HG02610 (cell line): ENCODE measurements around the gene LIMCH1.
"Not testable (repeated sequence)": the region's sequence is repeated elsewhere in the genome, so short reads cannot be mapped to it uniquely, and the experiment has no call there.

ENCODE experiments used
- ATAC-seq: cut with Tn5 transposase; IDR thresholded peaks from one replicate; pipeline ENCODE4 v1.9.1; 2021; ENCODE audit warnings: mild to moderate bottlenecking, moderate library complexity; ENCODE audit not compliant: unreplicated experiment

The LIMCH1 gene

DNA sequence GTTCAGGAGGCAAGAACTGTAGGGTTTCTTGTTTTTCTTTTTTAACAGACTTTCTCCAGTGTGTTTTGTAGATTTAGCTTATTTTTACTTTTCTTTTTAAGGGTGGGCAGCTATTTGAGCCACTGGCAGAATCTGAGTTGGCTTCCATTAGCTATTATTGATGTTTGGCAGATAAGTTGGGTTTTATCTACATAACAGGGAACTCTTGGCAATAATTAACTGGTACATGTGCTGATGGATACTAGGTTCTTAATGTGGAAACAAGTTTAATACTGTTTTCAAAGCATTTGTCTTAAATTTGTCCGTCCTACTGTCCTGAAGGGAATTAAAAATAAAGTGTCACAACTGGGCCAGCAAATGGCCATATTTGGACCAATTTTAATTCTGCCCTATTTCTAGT, 130.1 kb downstream of the LIMCH1 start:
- no peak for ATAC-seq

DNA sequence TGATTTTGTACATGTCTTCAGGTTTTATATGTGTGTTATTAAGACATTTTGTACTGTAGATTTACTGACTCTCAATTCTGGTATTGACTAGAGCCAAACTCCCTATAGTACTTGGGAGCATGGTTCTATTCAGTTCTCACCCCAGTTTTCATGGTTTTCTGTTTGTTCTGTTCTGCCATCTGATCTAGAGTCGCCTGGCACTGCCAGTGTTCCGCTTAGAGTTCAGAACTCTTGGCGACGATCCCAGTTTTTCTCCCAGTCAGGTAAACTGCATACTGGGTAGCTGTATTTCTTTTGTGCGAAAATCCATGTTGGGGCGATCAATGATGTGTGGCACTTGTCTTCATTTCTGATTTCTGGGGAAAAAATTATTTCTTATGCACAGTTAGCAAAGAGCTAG, 132.6 kb downstream of the LIMCH1 start:
- ATAC-seq = no peak

DNA sequence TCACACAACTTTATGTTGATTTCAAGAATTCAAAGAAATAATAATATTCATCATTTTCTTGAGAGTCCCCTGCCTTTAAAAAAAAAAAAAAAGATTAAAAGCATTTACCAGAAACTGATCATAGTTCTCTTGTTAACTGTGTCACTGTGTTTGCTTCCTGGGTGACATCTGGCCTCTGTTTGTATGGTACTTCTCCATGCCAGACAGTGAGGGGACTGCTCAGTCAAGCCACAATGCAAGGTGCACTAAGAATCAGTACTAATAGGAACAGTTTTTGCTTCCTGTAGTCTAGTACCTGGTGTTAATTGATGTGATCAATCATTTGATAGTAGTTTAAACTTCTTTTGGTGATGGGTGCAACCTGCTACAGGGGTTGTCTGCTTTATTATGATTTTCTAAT, 133.0 kb downstream of the LIMCH1 start:
- no peak for ATAC-seq

DNA sequence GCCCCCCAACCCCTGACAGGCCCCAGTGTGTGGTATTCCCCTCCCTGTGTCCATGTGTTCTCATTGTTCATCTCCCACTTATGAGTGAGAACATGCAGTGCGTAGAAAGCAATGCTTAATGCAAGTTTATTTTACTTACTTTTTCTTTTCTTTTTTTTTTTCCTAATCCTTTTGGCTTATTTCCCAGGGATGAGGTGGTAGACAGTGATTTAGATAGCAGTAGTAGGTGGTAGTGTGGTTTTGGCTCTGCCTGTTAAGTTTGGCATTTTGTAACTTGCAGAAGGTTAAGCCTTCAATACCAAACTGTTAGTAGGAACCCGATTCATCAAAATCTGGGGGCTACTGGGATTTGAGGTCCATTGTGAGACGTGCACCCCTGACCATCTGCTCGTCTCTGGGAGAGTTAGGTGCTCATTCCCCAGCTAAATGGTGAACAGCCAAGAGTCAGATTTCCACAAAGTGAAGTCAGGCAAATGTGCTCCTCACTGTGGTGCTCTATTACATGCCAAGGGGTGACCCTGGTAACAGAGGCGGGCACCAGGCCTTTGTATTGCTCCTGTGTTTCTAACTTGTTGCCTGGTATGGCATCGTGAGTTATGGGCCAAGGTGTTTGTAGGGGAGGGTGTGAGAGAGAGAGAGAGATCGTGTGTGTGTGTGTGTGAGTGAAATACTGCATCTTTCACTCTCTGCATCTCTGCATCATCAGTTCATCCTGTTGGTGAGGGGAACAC, 140.3 kb downstream of the LIMCH1 start:
- no peak for ATAC-seq

DNA sequence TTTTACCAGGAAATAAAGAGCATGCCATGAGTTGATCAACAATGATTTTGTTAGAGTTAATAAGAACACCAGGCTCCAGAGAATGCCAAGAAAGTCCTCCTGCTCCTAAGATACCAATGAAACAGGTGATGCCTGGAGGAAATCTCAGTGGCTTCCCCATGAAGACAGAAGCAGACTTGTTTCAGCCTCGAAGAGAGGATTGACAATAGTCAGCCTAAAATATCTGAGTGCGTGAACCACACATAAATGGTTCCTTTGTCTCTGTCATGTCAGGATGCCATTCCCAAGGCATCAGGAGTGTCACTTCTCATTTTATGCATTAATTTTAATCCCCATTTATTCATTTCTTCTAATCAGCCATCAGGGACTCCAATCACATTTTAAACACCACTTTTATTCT, 141.0 kb downstream of the LIMCH1 start:
- ATAC-seq = no peak

DNA sequence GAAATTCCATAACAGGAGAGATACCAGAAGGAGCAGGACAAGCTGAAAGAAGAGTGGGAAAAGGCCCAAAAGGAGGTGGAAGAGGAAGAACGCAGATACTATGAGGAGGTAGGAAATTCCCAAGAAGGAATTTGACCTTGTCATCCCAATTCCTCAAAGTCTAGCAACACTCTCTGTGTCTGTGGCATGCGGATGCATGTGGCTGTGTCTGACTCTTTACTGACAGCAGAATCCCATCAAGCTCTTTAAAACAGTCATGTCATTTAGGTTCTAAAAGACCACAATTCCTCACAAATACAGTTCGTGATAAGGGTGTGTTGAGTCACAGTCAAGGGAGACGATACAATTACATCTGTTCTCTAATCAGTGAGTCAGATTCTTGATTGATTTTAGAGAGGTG, 142.0 kb downstream of the LIMCH1 start:
- ATAC-seq = no peak

DNA sequence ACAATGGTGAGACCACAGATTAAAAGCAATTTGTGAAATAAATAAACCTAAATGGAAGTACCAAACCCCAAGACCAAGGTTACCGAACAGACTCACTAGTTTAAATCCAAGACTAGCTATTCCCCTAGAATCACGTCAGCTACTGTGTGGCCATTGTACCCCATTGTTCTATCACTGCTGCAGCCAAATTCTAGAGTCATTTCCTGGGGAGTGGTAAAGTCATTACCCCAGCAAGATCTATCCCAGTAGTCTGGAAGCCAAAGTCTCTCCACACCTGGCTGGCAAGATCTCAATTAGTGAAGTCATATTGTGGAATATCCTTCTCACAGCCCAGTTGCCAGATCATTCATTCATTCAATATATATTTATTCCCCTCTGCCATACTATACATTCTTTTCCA, 143.1 kb downstream of the LIMCH1 start:
- no peak for ATAC-seq

DNA sequence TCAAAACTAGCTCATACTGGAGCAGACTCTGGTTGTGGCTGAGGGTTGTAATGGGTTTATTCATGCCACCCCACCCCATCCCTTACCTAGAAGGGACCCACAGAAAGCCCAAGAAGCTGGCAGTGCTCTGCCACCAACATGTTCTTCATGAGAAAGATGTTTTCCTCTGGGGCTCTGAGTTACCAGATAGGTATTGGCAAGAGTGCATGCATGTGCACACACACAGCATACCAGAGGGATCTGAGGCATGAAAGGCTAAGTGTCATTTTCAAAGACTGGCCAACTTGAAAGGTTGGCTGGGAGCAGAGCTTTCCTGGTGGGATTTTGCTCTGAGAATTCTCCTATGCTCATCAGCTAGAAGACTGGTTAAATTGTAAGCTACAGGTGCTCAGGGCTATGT, 145.4 kb downstream of the LIMCH1 start:
- ATAC-seq = no peak

DNA sequence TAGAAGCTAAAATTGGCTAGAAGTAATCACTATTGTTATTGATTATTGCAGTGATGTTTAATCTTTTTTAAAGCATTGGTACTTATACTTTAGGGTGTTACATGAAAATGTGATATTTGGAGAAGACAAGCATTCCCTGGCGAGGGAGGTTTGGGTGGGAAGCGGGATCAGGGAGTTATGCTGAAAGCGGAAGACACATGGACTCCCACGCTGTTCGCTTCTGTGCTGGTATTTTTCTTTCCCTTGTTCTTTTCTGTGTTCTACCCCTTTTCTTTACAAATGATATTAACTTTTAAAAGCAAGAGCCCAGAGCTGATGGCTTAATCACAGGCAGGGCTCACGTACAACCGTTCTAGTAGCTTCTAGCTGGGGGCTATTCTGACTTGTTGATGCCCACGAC, 148.9 kb downstream of the LIMCH1 start:
- no peak for ATAC-seq

DNA sequence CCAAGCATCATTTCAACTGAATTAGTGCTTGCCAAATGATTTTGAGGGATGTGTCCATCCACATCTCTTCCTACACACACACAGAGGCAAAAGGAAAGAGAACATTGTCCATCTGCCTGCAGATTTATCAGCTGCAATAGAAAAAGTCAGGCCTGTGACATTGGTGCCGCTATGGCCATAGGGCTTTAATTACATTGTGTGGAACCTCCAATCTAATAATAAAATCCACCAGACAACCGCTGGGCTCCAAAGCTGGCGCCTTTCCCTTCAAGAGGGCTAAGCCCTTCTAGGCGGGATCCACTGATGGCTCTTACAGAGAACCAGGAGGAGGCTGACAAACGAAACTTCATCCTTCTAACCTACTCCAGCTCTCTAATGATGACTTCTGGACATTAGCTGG, 150.0 kb downstream of the LIMCH1 start:
- ATAC-seq = no peak

DNA sequence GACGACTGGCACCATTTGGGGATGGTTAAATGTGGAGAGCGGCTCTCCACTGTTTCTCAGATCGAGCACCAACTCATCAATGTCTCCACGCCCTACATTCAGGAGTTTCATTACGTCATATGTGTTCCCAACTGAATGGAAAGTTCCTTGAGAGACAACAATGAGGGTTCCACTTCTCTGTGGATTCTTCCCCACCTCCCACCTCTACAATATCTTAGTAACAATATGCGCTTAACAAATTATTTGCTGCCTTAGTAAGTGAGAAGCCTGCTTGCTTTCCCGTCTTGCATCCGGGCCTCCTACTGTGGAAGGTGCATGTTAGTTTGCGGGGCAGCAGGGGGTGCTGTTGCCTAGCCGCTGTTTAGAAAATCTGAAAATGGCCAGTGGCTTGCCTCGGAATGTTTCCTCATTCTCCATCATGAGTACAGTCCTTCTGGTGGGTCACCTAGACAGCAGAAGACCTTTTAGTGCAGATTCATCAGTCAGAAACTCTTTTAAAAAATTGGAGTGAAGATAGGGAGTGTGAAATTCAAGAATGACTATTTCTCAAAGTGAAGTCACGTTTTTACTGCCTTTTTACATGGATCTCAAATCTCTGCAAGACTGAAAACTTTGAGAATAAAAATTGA, 154.9 kb downstream of the LIMCH1 start:
- peak; percentile 86 for ATAC-seq

DNA sequence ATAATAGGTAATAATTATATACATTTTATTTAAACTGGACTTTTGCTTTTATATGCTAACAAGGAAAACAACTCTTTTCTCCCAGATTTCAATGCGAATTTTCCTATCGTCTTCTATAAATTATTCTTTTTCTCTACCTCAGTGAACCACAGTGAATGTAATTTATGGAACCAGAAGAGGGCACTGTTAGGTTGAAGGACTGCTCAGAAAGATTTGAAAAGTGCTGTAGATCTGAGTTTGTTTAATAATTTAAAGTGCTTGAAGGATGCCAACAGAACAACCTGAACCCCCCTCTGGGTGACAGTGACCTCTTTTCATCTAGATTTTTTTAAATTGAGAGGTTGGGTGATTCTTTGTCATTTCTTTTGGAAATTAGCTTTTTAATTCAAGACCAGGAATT, 155.7 kb downstream of the LIMCH1 start:
- no peak for ATAC-seq

DNA sequence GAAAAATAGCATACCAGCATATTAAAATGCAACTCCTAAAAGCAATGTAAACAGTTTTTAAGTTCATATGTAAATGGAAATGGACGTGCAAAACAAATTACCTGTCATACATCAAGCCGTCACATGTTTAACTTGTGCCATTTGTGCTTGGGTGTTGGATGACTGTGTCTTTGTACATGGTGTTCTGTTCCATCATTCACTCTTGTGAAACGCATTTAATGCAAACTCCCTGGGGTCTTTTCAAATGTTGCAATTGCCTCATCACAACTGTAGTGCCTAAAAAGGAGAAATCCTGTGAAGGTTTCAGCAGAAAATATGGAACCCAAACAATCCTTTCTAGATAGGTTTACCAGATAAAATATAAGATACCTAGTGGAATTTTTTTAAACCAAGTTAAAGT, 158.2 kb downstream of the LIMCH1 start:
- no peak for ATAC-seq

DNA sequence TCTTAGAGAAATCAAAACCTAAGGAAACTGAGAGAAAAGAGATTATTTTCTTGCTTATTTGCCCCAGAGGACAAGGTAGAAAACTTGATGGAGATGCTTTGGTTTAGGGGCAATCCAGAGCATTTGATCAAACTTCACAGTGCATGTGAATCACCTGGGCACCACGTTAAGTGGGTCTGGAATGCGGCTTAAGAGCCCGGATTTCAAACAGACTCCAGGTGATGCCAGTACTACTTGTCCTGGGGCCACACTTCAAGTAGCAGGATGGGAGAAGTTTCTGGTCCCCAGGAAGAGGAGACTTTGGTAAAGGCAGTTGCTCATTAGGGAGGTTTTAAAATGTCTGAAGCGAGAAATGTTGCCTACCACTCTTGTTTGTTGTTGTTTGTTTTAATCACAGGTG, 158.8 kb downstream of the LIMCH1 start:
- ATAC-seq = no peak

DNA sequence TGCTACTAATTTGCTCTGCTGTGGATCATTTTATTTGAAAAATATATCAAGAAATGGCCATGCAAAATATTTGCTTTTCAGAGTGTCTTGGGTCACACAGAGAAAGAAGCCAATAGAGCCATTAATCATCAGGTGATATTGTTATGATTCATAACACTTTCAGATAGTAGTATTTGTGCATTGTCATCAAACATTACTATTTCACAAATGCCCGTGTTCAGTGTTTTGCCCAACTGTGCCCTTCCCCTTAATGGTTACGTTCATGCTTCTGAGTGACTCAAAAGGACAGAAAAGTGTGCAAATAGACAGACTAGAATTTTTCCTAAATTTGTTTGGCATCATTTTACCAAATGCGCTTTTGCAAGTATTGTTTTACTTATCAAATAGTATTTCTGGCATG, 164.0 kb downstream of the LIMCH1 start:
- ATAC-seq = no peak

DNA sequence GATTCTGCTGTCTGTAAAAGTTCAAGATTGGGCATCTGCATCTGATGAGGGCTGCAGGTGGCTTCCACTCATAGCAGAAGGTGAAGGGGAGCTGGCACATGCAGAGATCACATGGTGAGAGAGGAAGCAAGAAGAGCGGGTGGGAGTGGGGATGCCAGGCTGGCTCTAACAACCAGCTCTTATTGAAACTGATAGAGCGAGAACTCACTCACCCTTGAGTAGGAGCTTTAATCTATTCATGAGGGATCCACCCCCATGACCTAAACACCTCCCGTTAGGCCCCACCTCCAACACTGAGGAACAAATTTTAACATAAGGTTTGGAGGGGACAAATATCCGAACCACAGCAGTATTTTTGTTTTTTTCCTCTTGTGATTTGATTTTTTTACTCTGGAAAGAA, 164.8 kb downstream of the LIMCH1 start:
- no peak for ATAC-seq

DNA sequence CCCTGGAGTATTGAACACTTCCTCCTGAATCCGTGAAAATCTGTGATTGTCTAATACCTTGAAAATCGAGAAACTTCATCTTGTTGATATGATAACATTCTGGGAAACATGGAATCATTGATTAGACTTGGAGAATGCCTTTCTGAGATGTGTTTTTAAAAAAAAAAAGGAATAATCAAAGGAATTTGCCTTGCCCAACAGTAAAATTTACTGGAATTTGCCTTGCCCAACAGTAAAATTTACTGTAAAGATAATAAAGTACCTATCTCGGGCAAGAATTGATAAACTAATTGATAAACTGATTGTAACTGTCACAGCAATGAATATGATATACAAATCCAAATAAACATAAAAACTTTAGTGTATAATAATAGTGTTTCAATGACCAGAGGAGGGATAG, 165.8 kb downstream of the LIMCH1 start:
- ATAC-seq = no peak

DNA sequence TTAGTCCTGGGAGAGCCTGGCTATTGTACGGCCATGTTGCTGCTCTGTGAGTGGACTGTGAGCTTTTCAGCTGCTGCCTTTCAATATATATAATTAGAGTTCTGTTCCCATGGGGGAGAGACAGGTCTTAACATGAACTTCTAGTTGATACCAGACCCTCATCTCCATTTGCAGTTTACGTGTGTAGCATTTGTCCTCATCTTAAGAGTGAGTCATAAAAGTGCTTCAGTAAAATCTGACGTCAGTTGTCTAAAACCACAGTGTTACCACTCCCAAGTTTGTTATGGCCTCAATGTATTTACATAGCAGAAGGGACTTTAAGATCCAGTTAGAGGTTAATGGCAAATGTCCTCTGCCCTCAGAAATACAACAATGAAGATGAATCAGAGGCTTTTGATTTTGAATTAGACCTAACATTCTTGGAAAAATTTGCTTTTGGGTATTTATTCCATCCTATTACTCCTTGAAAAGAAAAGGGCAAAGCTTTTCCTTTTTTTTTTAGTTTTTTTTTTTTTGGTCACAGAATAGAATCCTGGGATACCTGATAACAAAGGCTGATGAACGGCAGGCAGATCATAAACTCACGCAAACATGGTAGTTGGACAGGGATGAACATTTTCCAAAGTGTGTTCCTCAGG, 172.0 kb downstream of the LIMCH1 start:
- ATAC-seq = no peak

DNA sequence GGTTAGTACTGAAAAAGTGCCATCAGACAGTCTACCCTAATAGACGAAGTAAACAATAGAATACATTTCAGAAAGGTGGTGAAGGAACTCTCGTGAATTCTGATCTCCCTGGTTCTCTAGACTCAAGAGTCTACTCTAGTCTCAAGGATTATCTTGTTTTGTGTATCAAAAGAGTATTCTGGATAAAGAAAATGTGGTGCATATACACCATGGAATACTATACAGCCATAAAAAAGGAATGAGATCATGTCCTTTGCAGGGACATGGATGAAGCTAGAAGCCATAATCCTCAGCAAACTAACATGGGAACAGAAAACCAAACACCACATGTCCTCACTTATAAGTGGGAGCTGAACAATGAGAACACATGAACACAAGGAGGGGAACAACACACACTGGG, 173.7 kb downstream of the LIMCH1 start:
- not testable (repeated sequence) for ATAC-seq

DNA sequence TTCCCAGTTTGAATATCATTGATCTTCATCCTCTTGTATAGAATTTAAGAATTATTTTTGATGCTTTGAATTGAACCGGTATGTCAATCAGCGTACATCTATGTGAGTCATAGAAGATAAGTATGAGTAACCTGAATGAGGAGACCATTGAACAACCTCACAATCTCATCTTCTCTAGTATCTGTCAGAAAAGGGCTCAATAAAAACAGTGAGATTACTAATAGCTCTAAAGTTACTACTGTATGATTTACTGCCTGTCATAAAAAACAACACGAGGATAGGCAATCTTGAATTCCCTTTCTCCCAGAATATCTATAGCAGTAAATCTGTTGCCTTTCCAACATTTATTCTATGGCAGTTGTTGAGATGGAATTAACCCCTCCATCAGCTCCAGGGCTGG, 174.5 kb downstream of the LIMCH1 start:
- ATAC-seq = no peak

DNA sequence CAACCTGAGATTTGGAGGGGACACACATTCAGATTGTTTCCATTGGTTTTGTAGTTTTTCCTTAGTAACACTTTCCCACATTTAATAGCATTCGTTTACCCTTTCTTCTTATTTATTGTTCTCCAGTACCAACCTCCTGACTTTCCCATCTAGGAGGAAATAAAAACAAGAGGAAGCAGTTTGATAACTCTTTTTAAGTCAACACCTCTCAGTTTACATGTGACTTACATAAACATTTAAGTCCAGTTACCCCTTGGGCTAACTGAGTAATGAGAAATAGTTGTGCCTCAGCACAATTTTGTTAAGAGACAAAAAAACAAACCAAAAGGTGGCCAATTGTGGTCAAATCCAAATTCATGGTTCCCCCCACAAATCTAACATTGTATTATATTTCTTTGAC, 175.8 kb downstream of the LIMCH1 start:
- no peak for ATAC-seq

DNA sequence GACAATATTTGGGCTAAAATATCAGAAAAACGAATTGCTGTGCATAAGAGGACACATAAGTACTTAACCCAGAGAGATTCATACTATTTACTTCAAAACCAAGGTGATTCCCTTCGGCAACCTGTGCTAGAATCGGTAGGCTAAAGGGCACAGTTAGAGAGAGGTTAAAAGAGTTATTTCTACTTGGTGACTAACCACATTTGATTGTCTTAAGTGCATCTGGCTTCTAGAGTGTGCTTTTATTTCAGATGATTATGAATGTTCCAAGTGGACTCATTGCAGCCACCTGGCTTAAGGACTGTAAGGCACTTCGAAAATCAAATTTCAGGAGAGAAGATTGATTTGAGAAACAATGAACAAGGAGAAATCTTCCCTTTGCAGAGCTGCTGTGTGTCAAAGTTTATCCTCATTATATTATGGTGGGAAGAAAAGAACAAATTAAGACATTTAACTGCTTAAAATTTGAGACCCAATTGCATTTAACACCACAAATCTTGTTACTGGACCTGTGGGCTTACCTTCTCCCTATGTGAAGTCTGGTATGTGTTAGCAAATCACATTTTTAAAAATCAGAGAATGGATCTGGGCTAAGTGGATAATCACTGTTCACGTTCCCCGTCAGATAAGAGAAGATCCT, 176.5 kb downstream of the LIMCH1 start:
- ATAC-seq = no peak
